NT2/D1 (cell line): Measurements from ENCODE around the gene PDE4B.

Source experiments
- DNase-seq: peaks from one replicate; pipeline ENCODE4 v3.0.0-alpha.2; 2011; ENCODE audit warnings: low read depth, low spot score
- H3K27me3 ChIP-seq: 2 replicates; pipeline ENCODE4 v1.6.0; 2011; ENCODE audit warnings: mild to moderate bottlenecking; ENCODE audit not compliant: insufficient read length, insufficient read depth
- H3K36me3 ChIP-seq: 2 replicates; pipeline ENCODE4 v1.6.1; 2011; ENCODE audit warnings: mild to moderate bottlenecking, low read length, mixed read lengths; ENCODE audit not compliant: insufficient read depth, insufficient read length
- H3K4me1 ChIP-seq: 2 replicates; pipeline ENCODE4 v1.5.1; 2011; ENCODE audit not compliant: insufficient read depth, insufficient read length
- H3K4me3 ChIP-seq: 2 replicates; pipeline ENCODE4 v1.5.1; 2011; ENCODE audit warnings: low read depth; ENCODE audit not compliant: insufficient read length
- H3K9ac ChIP-seq: 2 replicates; pipeline ENCODE4 v1.6.0; 2011; ENCODE audit warnings: low read depth; ENCODE audit not compliant: insufficient read length
- H3K9me3 ChIP-seq: 2 replicates; pipeline ENCODE4 v1.5.1; 2011; ENCODE audit warnings: mild to moderate bottlenecking, low read length; ENCODE audit not compliant: insufficient read depth
- SUZ12 ChIP-seq: IDR thresholded peaks from 2 replicates; pipeline ENCODE4 v1.6.1; 2011; ENCODE audit not compliant: insufficient read length, insufficient read depth; ENCODE audit errors: extremely low read depth
- YY1 ChIP-seq: IDR thresholded peaks from 2 replicates; pipeline ENCODE4 v1.6.1; 2011; ENCODE audit not compliant: insufficient read length, insufficient read depth
- ZNF274 ChIP-seq: IDR thresholded peaks from 2 replicates; pipeline ENCODE4 v1.6.1; 2011; ENCODE audit warnings: mild to moderate bottlenecking, low read depth, low read length

The PDE4B gene

GRCh38 chr1:65813956-65814355 is 21.3 kb downstream of the PDE4B start:
- no peak for DNase-seq
- Histone ChIP-seq H3K9me3 (no peaks in the 10 kb centered on the region), H3K27me3 (no peaks in the 10 kb centered on the region), H3K36me3 (no peaks in the 10 kb centered on the region), H3K4me3 (no peak overlapping the region), H3K9ac (no peak overlapping the region), H3K4me1 (no peaks in the 10 kb centered on the region)
- TF ChIP-seq YY1 (no peak), ZNF274 (no peak), SUZ12 (no peak)

- no peaks in the 10 kb centered on the region for H3K4me1 ChIP-seq
- TF ChIP-seq YY1 (no peak), ZNF274 (no peak), SUZ12 (no peak)
- no peak overlapping the region for H3K9ac ChIP-seq
- H3K9me3 ChIP-seq = no peaks in the 10 kb centered on the region
- no peaks in the 10 kb centered on the region for H3K36me3 ChIP-seq
- H3K27me3 ChIP-seq = no peaks in the 10 kb centered on the region
- H3K4me3 ChIP-seq = no peak overlapping the region
- DNase-seq = no peak
Observed at GRCh38 chr1:65814752-65815151, 22.1 kb downstream of the PDE4B start.

- Histone ChIP-seq H3K36me3 (no peaks in the 10 kb centered on the region), H3K9me3 (no peaks in the 10 kb centered on the region), H3K4me1 (no peaks in the 10 kb centered on the region), H3K4me3 (no peak overlapping the region), H3K9ac (no peak overlapping the region), H3K27me3 (no peaks in the 10 kb centered on the region)
- no peak for TF ChIP-seq ZNF274
- no peak for TF ChIP-seq YY1
- no peak for TF ChIP-seq SUZ12
- DNase-seq = no peak
Observed at GRCh38 chr1:65817891-65818290, 25.2 kb downstream of the PDE4B start.

- H3K4me1 ChIP-seq = no peaks in the 10 kb centered on the region
- no peak overlapping the region for H3K9ac ChIP-seq
- TF ChIP-seq SUZ12 = no peak
- no peak for TF ChIP-seq ZNF274
- no peak for TF ChIP-seq YY1
- H3K36me3 ChIP-seq = no peaks in the 10 kb centered on the region
- H3K27me3 ChIP-seq = no peaks in the 10 kb centered on the region
- no peaks in the 10 kb centered on the region for H3K9me3 ChIP-seq
- no peak overlapping the region for H3K4me3 ChIP-seq
- DNase-seq = no peak
Observed at GRCh38 chr1:65818966-65819365, 26.3 kb downstream of the PDE4B start.

- Histone ChIP-seq H3K4me3 (no peak overlapping the region), H3K9ac (no peak overlapping the region), H3K27me3 (no peaks in the 10 kb centered on the region), H3K9me3 (no peaks in the 10 kb centered on the region), H3K36me3 (no peaks in the 10 kb centered on the region), H3K4me1 (no peaks in the 10 kb centered on the region)
- no peak for DNase-seq
- TF ChIP-seq YY1 (no peak), ZNF274 (no peak), SUZ12 (no peak)
Observed at GRCh38 chr1:65820983-65821382, 28.3 kb downstream of the PDE4B start.

GRCh38 chr1:65821386-65821785 is 28.7 kb downstream of the PDE4B start:
- H3K4me3 ChIP-seq = no peak overlapping the region
- TF ChIP-seq YY1 = no peak
- H3K4me1 ChIP-seq = no peaks in the 10 kb centered on the region
- no peaks in the 10 kb centered on the region for H3K9me3 ChIP-seq
- no peak overlapping the region for H3K9ac ChIP-seq
- H3K27me3 ChIP-seq = no peaks in the 10 kb centered on the region
- H3K36me3 ChIP-seq = no peaks in the 10 kb centered on the region
- DNase-seq = no peak

- no peak overlapping the region for H3K4me3 ChIP-seq
- no peaks in the 10 kb centered on the region for H3K4me1 ChIP-seq
- no peak for TF ChIP-seq SUZ12
- no peak for TF ChIP-seq ZNF274
- TF ChIP-seq YY1 = no peak
- no peaks in the 10 kb centered on the region for H3K27me3 ChIP-seq
- no peak for DNase-seq
- no peaks in the 10 kb centered on the region for H3K9me3 ChIP-seq
- no peak overlapping the region for H3K9ac ChIP-seq
- H3K36me3 ChIP-seq = no peaks in the 10 kb centered on the region
Observed at GRCh38 chr1:65824103-65824502, 31.4 kb downstream of the PDE4B start.

GRCh38 chr1:65825741-65826140 is 33.0 kb downstream of the PDE4B start:
- no peaks in the 10 kb centered on the region for H3K9me3 ChIP-seq
- H3K4me1 ChIP-seq = no peaks in the 10 kb centered on the region
- DNase-seq = no peak

GRCh38 chr1:65826782-65827181 is 34.1 kb downstream of the PDE4B start:
- Histone ChIP-seq H3K36me3 (no peaks in the 10 kb centered on the region), H3K9me3 (no peaks in the 10 kb centered on the region), H3K4me3 (no peak overlapping the region), H3K9ac (no peak overlapping the region), H3K4me1 (no peaks in the 10 kb centered on the region), H3K27me3 (no peaks in the 10 kb centered on the region)
- TF ChIP-seq ZNF274 = no peak
- no peak for TF ChIP-seq SUZ12
- no peak for TF ChIP-seq YY1
- DNase-seq = no peak

More at GRCh38 chr1:65825741-65826140, 33.0 kb downstream of the PDE4B start:
- Histone ChIP-seq H3K9ac (no peak overlapping the region), H3K27me3 (no peaks in the 10 kb centered on the region), H3K4me3 (no peak overlapping the region), H3K36me3 (no peaks in the 10 kb centered on the region)
- TF ChIP-seq SUZ12 (no peak), YY1 (no peak), ZNF274 (no peak)
